ENCODE results near the gene IGFN1.

DNA sequence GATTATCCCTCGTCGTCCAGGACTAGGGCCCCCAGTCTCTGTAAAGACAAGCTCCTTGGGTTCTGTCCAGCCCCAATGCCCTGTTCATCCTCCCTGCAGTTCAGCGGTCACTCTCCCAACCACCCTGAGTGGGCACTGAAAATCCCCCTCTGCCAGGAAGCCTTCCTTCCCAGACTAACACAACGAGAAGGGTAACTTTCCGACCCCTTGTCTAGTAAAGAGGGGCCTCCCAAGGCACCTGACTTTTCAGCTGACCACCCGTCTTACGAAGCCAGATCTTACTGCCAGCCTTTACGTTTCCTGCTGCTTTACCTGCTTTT, 49.7 kb upstream of the IGFN1 start:
- TF ChIP-seq, protein P1, sequence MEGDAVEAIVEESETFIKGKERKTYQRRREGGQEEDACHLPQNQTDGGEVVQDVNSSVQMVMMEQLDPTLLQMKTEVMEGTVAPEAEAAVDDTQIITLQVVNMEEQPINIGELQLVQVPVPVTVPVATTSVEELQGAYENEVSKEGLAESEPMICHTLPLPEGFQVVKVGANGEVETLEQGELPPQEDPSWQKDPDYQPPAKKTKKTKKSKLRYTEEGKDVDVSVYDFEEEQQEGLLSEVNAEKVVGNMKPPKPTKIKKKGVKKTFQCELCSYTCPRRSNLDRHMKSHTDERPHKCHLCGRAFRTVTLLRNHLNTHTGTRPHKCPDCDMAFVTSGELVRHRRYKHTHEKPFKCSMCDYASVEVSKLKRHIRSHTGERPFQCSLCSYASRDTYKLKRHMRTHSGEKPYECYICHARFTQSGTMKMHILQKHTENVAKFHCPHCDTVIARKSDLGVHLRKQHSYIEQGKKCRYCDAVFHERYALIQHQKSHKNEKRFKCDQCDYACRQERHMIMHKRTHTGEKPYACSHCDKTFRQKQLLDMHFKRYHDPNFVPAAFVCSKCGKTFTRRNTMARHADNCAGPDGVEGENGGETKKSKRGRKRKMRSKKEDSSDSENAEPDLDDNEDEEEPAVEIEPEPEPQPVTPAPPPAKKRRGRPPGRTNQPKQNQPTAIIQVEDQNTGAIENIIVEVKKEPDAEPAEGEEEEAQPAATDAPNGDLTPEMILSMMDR (IDR thresholded peaks at IDR 0.05; ENCODE audit: low read depth, low read length) = no peak
- TF ChIP-seq POLR2A (IDR thresholded peaks at IDR 0.05; ENCODE audit: extremely low read depth, insufficient read length) (no peak), MYC (IDR thresholded peaks at IDR 0.05; ENCODE audit: low read depth, low read length) (no peak)
- TF ChIP-seq, protein P2, sequence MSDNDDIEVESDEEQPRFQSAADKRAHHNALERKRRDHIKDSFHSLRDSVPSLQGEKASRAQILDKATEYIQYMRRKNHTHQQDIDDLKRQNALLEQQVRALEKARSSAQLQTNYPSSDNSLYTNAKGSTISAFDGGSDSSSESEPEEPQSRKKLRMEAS (IDR thresholded peaks at IDR 0.05; ENCODE audit: low read depth, low read length) = no peak

All from NB4 (cell line).